AG04450 (cell line): ENCODE measurements around the gene MSANTD4. TPM values are rescaled to one million over a fixed set of nuclear protein-coding genes. Genes with fewer than 3 reads are reported as not detected.

Source experiments
- CTCF ChIA-PET: fragments of 300-600, 350-600 bp; formaldehyde crosslinking; extraction: SDS; loops from one replicate; lab custom pipeline; 2022; ENCODE audit warnings: antibody characterized with exemption, inconsistent platforms; lab: Charles Lee
- POLR2A ChIA-PET: fragments of 350-600 bp; formaldehyde crosslinking; extraction: SDS; loops from one replicate; lab custom pipeline; 2021; ENCODE audit warnings: antibody characterized with exemption, inconsistent platforms; lab: Yijun Ruan, JAX
- DNase-seq: peaks from one replicate; pipeline ENCODE4 v3.0.0-alpha.2; 2011; ENCODE audit warnings: low read depth, low spot score
- H3K27ac ChIP-seq: one replicate; pipeline ENCODE4 v1.5.1; 2012; ENCODE audit warnings: low read depth, low read length, control low read depth
- H3K27me3 ChIP-seq: one replicate; pipeline ENCODE4 v1.6.0; 2012; ENCODE audit warnings: low read length; ENCODE audit not compliant: control insufficient read depth, insufficient read depth
- H3K4me3 ChIP-seq: 2 replicates; pipeline ENCODE4 v1.5.1; 2011; ENCODE audit warnings: mild to moderate bottlenecking, low read depth, low read length, control low read depth
- H3K9me3 ChIP-seq: 2 replicates; pipeline ENCODE4 v1.5.1; 2012; ENCODE audit warnings: low read length; ENCODE audit not compliant: control insufficient read depth, insufficient read depth
- polyA plus RNA-seq: library from polyadenylated mRNA; depleted of rRNA; stranded (reverse); fragments of >200 nt; gene quantifications from 2 replicates; pipeline ENCODE4 v1.2.3, GENCODE V29; 2011; rRNA removed
- small RNA-seq: library from RNA; depleted of rRNA; stranded (forward); fragments of <200 nt; gene quantifications from one replicate; pipeline ENCODE3, GENCODE V24; 2012; ENCODE audit warnings: low read depth; ENCODE audit not compliant: insufficient read length
- TF ChIP-seq, protein P1 (sequence below): IDR thresholded peaks from 2 replicates; pipeline ENCODE4 v1.5.1; 2011; ENCODE audit warnings: low read depth, low read length, control low read depth, inconsistent platforms

MSANTD4 gene
- polyA plus RNA-seq, 1 experiment: 29.0 TPM

- POLR2A ChIA-PET: no interaction called here
- CTCF ChIA-PET: no interaction called here
- TF ChIP-seq, protein P1, sequence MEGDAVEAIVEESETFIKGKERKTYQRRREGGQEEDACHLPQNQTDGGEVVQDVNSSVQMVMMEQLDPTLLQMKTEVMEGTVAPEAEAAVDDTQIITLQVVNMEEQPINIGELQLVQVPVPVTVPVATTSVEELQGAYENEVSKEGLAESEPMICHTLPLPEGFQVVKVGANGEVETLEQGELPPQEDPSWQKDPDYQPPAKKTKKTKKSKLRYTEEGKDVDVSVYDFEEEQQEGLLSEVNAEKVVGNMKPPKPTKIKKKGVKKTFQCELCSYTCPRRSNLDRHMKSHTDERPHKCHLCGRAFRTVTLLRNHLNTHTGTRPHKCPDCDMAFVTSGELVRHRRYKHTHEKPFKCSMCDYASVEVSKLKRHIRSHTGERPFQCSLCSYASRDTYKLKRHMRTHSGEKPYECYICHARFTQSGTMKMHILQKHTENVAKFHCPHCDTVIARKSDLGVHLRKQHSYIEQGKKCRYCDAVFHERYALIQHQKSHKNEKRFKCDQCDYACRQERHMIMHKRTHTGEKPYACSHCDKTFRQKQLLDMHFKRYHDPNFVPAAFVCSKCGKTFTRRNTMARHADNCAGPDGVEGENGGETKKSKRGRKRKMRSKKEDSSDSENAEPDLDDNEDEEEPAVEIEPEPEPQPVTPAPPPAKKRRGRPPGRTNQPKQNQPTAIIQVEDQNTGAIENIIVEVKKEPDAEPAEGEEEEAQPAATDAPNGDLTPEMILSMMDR: no peak
Observed at GRCh38 chr11:105960252-105961245, 61.5 kb downstream of the MSANTD4 start.

More at GRCh38 chr11:105960252-105961245, 61.5 kb downstream of the MSANTD4 start:
- Histone ChIP-seq H3K4me3 (no peak overlapping the region), H3K27ac (no peak overlapping the region), H3K27me3 (no peaks in the 10 kb centered on the region), H3K9me3 (no peaks in the 10 kb centered on the region; the same call in 1 of the 2 replicates)
- no peak for DNase-seq

Small RNA genes lying within 50 kb of the gene (small RNA-seq; reads per million reads assigned to genes)
- not detected for gene RNU6-277P

Other genes starting within 250 kb of the MSANTD4 start
- 7.3 TPM in 2 replicates for gene KBTBD3, start 55.1 kb upstream of the MSANTD4 start, polyA plus RNA-seq
- 41.7 and 61.9 TPM in 2 replicates for gene AASDHPPT, start 55.4 kb upstream of the MSANTD4 start, polyA plus RNA-seq